GM18858 (cell line): ENCODE results near the gene OPN4.
"Not testable (repeated sequence)": the region's sequence is repeated elsewhere in the genome, so short reads cannot be mapped to it uniquely, and the experiment has no call there.

Experiments used
- ATAC-seq: cut with Tn5 transposase; IDR thresholded peaks from one replicate; pipeline ENCODE4 v1.9.1; 2021; ENCODE audit not compliant: unreplicated experiment

Gene OPN4

DNA sequence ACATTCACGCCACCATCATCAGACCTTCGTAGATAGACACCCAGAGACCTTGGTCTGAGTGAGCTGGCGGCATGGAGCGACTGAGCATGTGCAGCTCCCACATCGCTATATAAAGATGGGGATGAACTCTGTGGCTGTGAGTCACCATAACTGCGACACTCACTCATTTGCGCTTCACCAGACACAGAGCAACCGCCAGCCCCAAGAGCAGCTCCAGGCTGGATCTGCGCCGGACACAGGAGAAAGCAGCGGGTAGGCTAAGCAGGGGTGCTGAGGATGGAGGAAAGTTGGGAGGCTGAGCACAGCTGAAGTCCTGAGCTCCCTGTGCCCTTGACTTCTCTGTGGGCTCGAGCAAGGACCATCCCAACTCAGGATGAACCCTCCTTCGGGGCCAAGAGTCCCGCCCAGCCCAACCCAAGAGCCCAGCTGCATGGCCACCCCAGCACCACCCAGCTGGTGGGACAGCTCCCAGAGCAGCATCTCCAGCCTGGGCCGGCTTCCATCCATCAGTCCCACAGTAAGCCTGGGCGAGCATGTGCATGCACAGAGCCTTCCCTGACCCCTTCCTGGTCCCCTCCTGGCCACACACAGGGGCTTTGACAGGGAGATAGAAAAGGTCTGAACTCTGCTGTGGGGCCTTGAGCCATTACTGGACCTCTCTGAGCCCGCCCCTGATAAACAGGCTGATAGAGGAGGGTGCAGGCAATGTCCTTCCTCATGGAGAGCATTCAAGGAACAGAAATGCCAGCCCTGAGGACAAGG is at the start of gene OPN4:
Gene OPN4, plus strand, starts transcription at position 137 of the 762 bp plus-strand sequence. Its CDS starts 237 bp downstream, at position 374.
- ATAC-seq: no peak

DNA sequence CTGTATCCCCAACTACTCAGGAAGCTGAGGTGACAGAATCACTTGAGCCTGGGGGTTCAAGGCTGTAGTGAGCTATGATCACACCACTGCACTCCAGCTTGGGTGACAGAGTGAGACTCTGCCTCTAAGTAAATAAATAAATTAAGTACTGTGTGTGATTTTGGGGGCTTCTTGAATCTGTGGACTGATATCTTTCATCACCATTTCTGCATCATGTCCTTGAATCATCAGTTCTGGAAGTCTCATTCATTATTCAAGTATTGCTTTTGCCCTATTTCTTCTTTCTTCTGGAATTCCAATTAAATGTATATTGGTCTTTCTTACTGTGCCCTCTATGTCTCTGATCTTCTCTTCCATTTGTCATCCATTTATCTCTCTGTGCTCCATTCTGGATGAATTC is 46.7 kb upstream of the OPN4 start:
- ATAC-seq: no peak

- ATAC-seq: no peak
Observed at GRCh38 chr10:86609920-86610319, 44.4 kb upstream of the OPN4 start.

DNA sequence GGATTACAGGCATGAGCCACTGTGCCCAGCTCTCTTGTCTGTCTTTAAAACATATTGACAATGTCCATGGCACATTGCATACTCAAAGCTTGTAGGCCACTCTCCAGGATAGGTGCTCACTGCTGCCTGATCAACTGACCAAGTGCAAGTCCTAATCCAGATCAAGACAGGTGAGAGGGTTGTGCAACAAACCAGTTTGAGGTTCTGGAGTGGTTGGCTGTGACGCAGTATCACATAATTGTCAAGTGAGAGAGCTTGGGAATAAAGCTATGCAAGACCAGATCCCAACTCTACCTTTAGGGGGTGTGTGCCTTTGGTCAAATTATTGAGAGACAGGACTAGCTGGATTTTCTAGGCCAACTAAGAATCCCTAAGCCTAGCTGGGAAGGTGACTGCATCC is 43.0 kb upstream of the OPN4 start:
- no peak for ATAC-seq

GRCh38 chr10:86613096-86613495 is 41.3 kb upstream of the OPN4 start:
- no peak for ATAC-seq

- ATAC-seq: no peak
Observed at GRCh38 chr10:86613905-86614304, 40.4 kb upstream of the OPN4 start.

DNA sequence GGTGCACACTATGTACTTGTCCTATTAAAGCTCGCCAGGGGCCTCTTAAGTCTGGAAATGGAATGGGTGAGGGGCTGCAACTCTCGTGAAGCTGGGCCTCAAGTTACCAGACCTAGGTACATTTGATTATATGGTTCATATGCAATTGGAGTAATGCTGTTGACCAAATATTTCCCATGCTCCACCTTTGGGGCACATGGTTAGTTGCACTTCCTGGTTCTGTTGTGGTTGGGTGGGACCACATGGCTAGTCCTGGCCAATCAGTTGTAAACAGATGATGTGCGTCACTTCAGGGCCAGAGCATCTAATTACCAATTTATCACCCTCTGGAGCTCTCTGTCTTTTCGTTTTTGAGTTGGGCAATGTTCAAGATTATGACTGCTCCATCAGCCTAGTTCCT is 39.5 kb upstream of the OPN4 start:
- no peak for ATAC-seq

- ATAC-seq: not testable (repeated sequence)
Observed at GRCh38 chr10:86617278-86617677, 37.1 kb upstream of the OPN4 start.

DNA sequence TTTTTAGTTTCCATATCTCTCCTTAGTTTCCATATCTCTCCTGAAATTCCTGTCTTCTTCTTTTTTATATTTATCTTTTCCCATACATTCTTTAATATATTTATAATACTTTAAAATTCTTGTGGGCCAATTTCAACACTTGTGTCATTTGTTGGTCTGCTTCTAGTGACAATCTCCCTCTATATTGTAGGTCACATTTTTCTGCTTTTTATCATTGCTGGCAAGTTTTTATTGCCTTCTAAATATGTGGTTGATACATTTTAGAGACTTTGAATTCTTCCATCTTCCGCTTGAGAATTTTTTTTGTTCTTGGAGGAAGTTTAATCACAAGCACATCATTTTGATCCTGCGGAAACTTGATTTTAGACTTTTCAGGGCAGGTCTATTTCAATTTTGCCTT is 26.0 kb upstream of the OPN4 start:
- ATAC-seq: no peak

DNA sequence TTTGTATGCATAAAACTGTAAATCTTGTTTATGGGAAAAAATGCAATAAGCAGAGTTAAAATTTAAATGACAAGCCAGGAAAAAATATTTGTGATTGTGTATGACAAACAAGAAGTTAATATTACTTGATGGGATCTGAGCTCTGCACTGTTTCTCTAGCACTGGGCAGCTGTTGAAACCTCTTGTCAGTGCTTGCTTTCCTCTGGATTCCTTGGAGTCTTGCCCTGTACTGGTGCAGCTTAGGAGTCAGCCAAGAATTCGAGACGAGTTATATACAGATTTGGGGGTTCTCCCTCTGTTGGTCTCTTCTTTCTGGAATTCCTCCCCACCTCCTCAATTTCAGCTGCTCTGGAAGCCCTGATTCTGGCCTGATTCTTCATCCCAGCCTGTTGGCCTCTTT is 24.3 kb upstream of the OPN4 start:
- no peak for ATAC-seq

- ATAC-seq: no peak
Observed at GRCh38 chr10:86632009-86632800, 22.1 kb upstream of the OPN4 start.

DNA sequence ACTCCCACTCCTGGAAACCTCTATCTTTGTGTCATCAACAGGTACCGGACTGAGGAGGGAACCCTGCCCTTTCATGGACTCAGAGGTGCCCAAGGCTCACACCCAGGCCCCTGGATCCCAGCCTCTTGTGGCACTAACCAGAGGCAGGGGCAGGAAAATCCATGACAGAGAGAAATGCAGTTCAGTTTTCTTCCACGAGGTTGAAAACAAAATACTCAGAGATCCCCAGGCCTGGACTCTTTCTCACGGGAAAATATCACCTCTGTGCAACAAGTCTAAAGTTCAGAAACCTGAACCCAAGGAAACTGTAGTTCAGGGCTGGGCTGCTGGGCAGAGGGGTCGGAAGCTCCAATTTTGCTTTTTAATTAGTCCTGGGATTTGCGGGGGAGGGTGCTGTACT is 21.4 kb upstream of the OPN4 start:
- no peak for ATAC-seq

DNA sequence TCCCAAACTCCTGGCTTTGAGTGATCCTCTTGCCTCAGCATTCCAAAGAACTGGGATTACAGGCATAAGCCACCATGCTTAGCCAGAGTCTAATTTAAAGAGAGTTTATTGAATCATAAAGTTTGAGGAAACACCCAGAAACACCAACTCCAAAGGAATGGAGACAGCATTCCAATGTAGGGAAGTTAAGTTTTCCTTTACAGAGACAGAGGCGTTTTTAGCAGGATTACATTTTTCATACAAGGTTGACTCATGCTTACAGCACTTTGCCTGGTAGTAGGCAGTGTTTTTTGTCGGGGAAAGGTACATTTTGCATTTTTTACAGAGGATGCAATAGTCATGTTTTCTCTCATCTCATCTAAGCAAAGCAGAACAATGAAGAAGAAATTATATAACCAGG is 18.9 kb upstream of the OPN4 start:
- ATAC-seq: no peak

DNA sequence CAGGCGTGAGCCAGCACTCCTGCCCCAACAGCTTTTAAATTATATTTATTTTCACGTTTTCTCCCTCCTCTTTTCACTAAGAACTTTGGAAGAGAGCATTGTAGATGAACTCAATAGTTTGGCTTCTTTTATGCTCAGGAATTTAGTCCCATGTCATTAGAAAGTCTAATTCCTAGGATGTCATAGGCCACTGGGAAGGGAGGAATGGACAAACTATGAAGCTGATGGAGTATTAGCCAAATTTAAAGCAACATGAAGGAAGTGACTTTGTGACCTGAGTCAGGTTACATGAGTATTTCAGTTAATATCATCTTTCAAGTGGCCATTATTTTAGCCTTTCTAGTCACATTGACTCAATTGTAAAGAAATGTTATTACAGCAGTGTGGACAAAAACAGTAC is 18.0 kb upstream of the OPN4 start:
- no peak for ATAC-seq

DNA sequence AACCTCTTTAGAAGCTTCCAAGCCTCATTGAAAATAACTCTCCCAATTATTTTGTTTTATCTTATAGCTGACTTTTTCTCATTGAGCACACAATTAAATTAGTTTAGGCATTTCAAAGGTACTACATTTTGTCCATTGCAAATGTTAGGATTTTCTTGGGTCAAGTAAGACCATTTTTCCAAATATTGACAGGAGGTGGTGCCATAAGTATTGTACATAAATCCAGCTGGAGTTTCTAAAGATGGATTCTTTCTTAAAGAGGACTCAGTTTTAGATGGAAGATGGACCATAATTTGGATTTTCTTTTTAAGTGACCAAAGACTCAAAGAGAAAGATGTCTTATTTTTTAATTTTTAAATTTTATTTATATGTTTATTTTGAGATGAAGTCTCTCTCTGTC is 12.3 kb upstream of the OPN4 start:
- ATAC-seq: no peak

DNA sequence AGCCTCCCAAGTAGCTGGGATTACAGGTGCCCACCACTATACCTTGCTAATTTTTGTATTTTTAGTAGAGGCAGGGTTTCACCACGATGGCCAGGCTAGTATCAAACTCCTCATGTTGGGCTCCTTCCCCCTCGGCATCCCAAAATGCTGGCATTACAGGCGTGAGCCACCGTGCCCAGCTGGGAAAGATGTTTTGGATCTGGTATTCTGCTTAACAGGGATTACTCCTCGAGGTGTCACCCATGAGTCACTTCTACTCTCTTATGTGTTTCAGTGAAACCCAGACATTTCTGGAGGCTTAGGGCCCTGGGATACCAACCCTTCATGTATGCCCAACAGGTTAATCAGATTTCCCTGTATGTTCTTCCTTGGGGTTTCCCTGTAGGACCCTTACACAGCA is 11.8 kb upstream of the OPN4 start:
- no peak for ATAC-seq

- no peak for ATAC-seq
Observed at GRCh38 chr10:86644152-86644793, 10.1 kb upstream of the OPN4 start.

DNA sequence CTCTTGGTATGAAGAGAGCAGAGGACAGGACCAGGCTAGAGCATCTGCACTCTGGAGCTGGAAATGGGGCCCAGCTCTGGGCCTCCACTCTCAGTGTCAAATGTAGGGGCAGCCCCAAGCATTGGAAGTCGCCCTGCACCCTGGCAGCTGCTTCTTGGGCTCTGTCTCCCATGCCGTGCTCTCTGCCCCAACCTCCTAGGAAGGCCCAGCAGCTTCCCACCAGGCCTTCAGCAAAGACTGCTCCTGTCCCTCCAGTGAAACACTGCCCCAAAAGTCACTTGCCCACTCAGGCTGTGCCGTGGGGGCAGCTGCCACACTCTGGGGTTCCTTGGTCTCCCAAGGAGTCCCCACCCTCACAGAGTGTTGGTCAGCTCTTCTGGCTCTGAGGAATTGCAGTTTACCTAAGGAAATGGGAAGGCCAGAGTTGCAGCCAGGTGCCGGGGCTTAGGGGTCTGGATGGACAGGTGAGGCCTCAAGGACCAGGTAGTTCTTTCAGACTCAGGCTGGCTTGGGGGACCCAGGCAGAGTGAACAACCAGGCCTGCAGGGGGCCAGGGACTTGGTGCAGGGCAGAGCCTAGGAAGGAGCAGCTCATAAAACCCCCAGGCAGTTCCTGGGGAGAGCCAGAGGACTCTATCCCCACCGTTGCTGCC is 9.4 kb upstream of the OPN4 start:
- no peak for ATAC-seq

- not testable (repeated sequence) for ATAC-seq
Observed at GRCh38 chr10:86645621-86646165, 8.7 kb upstream of the OPN4 start.

DNA sequence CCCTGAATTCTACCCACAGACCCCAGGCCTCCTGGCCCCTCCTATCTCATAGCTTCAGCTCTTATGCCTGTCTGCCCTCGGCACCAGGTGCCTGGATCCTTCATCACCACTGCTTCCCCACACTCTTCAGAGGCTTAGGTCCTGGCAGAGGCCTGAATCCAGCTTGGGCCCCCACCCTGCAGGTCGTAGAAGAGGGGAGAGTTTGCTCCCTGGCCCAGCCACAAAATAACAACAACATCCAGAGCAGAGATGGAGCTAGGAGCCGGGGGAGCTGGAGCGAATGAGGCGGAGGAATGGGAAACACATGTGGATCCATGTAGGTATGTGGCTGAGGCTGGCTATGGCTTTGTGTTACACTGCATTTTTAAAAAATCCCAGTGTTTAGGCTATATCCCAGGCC is 7.8 kb upstream of the OPN4 start:
- no peak for ATAC-seq

GRCh38 chr10:86646933-86647332 is 7.4 kb upstream of the OPN4 start:
- no peak for ATAC-seq
